Adipocyte (in vitro differentiated cells): Measurements from ENCODE around the gene AMMECR1.
A peak's percentile ranks its signal among the peaks of the same experiment; 100 is the strongest.

ENCODE experiments used
- DNase-seq: peaks from one replicate; pipeline ENCODE4 v3.0.0-alpha.2; 2015; ENCODE audit warnings: low read depth
- H3K27me3 ChIP-seq: replicated peaks from 2 replicates; pipeline ENCODE4 v1.7.0; 2013; ENCODE audit warnings: mild to moderate bottlenecking, low read length, moderate library complexity; ENCODE audit not compliant: control insufficient read depth, insufficient read depth
- H3K36me3 ChIP-seq: 2 replicates; pipeline ENCODE4 v1.7.0; 2013; ENCODE audit warnings: low read length, mild to moderate bottlenecking, moderate library complexity; ENCODE audit not compliant: control insufficient read depth, insufficient read depth, severe bottlenecking
- H3K4me1 ChIP-seq: 2 replicates; pipeline ENCODE4 v1.7.0; 2013; ENCODE audit warnings: mild to moderate bottlenecking, low read length, moderate library complexity; ENCODE audit not compliant: control insufficient read depth, insufficient read depth
- H3K4me3 ChIP-seq: 2 replicates; pipeline ENCODE4 v1.7.0; 2013; ENCODE audit warnings: mild to moderate bottlenecking, low read length, moderate library complexity
- H3K9ac ChIP-seq: 2 replicates; pipeline ENCODE4 v1.7.0; 2013; ENCODE audit warnings: mild to moderate bottlenecking, low read length, moderate library complexity
- H3K9me3 ChIP-seq: 2 replicates; pipeline ENCODE4 v1.7.0; 2013; ENCODE audit warnings: mild to moderate bottlenecking, low read length, moderate library complexity; ENCODE audit not compliant: control insufficient read depth

Gene AMMECR1

DNA sequence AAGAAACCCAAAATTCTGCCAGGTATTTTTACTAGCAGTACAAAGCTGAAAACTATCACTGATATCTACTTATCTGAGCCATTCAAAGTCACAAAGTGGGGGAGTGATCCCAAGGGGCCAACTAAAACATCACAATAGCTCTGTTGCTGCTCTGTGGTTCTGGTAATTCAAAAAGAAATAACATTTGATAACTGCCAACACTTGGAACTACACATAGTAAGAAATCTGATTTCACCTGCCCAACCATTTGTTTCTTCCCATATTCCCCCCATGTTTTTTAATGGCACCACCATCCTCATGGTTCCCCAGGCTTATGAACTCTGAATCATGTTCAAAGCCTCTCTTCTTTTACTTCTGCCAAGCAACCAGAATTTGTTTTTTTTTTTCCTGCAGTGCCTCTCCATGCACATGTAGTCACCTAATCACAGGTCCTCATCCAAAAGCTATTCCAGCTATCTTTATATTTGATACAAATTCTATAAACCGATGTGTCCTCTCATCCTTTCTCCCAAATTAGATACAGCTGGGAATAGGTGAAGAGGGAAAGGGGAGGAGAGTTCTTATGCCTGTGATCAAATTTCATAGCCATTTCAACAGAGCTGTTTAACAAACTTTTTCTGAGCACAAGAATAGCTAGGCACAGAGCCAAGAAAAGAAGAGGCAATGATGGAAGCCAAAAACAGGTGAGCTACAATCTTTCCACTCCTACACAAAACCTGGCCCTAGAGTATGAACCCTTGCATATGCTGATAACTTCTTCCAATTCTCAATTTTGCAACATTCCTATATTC is 7.7 kb downstream of the AMMECR1 start:
- no peaks in the 10 kb centered on the region for H3K9me3 ChIP-seq
- H3K4me1 ChIP-seq = peaks cover 24% of the 10 kb centered on the region
- peak; percentile 25 for DNase-seq
- H3K4me3 ChIP-seq = no peak overlapping the region
- H3K9ac ChIP-seq = no peak overlapping the region
- no peaks in the 10 kb centered on the region for H3K36me3 ChIP-seq
- peaks cover 9% of the 10 kb centered on the region for H3K27me3 ChIP-seq

DNA sequence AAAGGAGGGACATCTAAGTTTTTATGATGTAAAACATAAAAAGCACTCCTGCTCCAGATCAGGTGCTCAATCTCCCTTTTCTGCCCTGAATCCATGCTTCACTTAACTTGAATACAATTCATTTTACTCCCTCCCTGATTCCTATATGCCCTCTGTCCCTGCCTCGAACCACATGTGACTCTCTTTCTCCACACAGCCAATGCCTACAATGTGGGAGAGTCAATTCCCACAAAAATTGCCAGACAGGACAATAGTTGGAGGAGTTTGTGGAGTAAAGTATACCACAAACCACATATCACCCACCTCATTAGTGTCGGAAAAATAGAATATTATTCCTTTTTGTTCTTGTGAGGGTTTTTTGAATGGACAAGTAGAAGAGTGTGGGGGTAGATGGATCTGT is 9.7 kb downstream of the AMMECR1 start:
- H3K36me3 ChIP-seq = no peaks in the 10 kb centered on the region

DNA sequence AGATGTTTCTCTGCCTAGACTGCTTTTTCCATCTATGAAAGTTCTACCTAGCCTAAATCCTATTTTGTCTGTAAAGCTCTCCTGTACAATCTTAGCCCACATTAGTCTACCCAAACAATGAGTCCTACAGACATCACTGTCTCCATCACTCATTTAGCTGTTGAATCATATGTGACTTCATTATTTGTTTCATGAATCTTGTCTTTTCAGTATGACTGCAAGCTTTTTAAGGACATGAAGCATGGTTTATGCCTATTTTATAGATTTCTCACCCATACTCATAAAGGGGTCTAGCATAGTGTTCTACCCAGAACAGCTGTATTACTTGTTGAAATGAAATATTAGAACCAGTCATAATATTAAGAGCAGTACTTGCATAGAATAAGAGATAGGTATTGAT is 13.0 kb downstream of the AMMECR1 start:
- H3K4me3 ChIP-seq = no peak overlapping the region
- H3K36me3 ChIP-seq = no peaks in the 10 kb centered on the region
- peaks cover 3% of the 10 kb centered on the region for H3K4me1 ChIP-seq
- no peaks in the 10 kb centered on the region for H3K9me3 ChIP-seq
- H3K27me3 ChIP-seq = peaks cover 3% of the 10 kb centered on the region
- DNase-seq = no peak
- H3K9ac ChIP-seq = no peak overlapping the region

More for the DNA sequence above, 9.7 kb downstream of the AMMECR1 start:
- peaks cover 19% of the 10 kb centered on the region for H3K4me1 ChIP-seq
- H3K4me3 ChIP-seq = no peak overlapping the region
- no peak overlapping the region for H3K9ac ChIP-seq
- DNase-seq = no peak
- H3K9me3 ChIP-seq = no peaks in the 10 kb centered on the region
- peaks cover 3% of the 10 kb centered on the region for H3K27me3 ChIP-seq

DNA sequence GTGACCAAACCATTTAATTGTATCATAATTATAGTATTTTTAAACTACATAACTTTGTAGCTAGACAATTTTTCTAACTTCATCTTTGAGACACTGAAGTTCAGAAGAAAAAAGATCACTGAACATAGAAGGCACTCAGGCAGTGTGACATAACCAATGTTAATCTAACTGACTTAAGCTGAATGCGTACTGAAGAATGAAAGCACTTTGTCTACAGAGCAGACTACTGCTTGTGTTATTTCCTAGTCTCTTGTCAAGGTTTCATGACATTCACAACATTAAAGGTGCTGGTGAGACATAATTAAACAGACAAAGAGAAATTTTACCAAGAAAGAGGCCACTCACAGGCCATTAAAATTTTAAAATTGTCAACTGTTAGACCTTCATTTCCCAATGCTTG is 13.5 kb downstream of the AMMECR1 start:
- H3K4me3 ChIP-seq = no peak overlapping the region
- H3K27me3 ChIP-seq = peaks cover 3% of the 10 kb centered on the region
- no peaks in the 10 kb centered on the region for H3K4me1 ChIP-seq
- no peaks in the 10 kb centered on the region for H3K36me3 ChIP-seq
- H3K9ac ChIP-seq = no peak overlapping the region
- H3K9me3 ChIP-seq = no peaks in the 10 kb centered on the region
- no peak for DNase-seq

DNA sequence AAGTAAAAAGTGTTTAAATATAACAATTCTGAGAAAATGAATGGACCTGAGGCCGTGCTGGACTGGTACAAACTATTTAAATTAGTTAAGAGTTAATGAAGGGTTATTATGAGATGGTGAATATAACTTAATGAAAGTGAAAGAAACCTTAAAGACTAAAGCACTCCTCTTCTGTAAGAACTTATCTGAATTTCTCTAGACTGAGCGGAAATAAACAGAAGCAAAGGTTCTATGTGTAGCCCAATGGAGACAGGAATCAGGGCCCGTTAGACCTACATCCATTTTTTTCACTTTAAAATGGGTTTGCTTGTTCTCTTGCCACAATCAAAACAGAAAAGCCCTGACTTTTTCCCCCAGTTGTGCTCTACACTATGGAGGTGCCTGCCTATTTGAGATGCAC is 14.9 kb downstream of the AMMECR1 start:
- Histone ChIP-seq H3K9ac (no peak overlapping the region), H3K4me3 (no peak overlapping the region), H3K9me3 (no peaks in the 10 kb centered on the region), H3K36me3 (no peaks in the 10 kb centered on the region), H3K4me1 (no peaks in the 10 kb centered on the region), H3K27me3 (peaks cover 2% of the 10 kb centered on the region)
- no peak for DNase-seq

DNA sequence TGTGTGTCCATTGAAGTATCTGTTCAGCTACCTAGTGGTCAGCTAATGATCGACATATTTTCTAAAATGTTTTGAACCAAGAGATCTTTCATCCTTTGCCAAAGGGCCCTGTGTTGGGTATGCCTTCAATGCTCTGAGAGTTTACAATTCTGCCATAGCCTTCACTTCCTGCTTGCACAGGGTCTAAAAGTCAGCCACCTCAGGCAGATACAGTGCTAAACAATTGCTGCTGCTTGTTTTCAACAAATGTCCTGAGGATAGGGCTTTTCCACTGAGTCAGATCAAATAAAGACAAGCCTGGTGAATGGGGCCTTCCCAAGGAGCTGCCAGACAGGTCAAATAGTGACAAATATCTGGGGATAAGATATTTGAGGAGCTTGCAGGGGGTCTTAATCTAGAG is 16.7 kb downstream of the AMMECR1 start:
- Histone ChIP-seq H3K4me1 (no peaks in the 10 kb centered on the region), H3K4me3 (no peak overlapping the region), H3K9me3 (peaks cover 12% of the 10 kb centered on the region), H3K27me3 (peaks cover 2% of the 10 kb centered on the region), H3K9ac (no peak overlapping the region), H3K36me3 (no peaks in the 10 kb centered on the region)
- no peak for DNase-seq

DNA sequence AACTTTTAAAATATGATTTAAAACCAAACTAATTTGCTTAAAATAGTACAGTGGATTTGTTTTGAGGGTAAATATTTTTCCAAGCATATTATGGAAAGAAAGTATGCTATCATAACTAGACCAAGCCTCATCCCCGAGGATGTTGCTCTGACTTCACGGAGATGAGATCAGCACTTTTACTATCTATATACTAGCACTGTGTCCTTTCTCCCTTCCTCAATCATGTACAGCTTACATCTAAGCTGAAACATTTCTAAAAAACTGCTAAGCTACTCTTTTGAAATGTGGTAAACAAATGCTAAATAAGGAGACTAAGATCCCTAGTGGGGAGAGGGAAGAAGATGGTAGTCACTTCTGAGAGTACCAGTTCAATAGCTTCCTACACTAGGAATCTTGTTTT is 23.8 kb downstream of the AMMECR1 start:
- H3K27me3 ChIP-seq = peaks cover 7% of the 10 kb centered on the region
- H3K9ac ChIP-seq = no peak overlapping the region
- no peak overlapping the region for H3K4me3 ChIP-seq
- no peaks in the 10 kb centered on the region for H3K36me3 ChIP-seq
- peaks cover 20% of the 10 kb centered on the region for H3K9me3 ChIP-seq
- H3K4me1 ChIP-seq = no peaks in the 10 kb centered on the region
- no peak for DNase-seq

DNA sequence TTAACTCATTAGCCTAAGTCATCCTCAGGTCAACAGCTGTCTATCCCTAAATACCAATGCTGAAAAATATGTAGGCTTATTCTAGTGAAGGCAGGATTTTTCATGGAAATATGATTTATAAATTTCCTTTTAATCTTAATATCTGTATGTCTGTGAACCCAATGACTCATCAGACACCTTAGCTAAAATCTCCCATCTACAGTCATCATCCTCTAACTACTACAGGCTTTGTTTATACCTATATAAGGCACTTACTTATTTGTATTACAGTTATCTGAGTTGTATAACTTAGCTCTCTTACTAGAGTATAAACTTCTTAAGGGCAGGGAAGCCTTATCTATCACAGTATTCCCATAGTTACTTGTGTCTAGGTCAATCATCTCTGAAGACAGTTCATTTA is 24.2 kb downstream of the AMMECR1 start:
- Histone ChIP-seq H3K36me3 (no peaks in the 10 kb centered on the region), H3K27me3 (peaks cover 7% of the 10 kb centered on the region), H3K4me3 (no peak overlapping the region), H3K4me1 (no peaks in the 10 kb centered on the region), H3K9me3 (peaks cover 20% of the 10 kb centered on the region), H3K9ac (no peak overlapping the region)
- no peak for DNase-seq

DNA sequence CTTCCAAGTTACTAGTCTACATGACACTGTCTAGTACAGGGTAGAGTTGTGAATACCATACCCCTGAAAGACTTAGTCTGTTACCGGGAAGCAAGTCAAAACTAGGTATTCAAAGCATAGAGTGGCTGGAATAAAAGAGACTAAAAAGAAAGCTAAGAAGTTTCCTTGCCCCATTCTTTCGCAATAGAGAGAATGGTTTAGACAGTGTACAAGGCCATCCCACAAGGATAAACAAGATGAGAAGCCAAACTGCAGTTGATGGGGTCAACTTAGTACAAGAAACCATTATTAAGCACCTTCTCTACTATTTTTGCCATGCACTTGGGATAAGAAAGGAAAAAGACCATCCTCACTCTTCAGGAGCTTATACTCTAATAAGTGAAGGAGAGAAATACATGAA is 30.3 kb downstream of the AMMECR1 start:
- H3K36me3 ChIP-seq = no peaks in the 10 kb centered on the region
- H3K9ac ChIP-seq = no peak overlapping the region

DNA sequence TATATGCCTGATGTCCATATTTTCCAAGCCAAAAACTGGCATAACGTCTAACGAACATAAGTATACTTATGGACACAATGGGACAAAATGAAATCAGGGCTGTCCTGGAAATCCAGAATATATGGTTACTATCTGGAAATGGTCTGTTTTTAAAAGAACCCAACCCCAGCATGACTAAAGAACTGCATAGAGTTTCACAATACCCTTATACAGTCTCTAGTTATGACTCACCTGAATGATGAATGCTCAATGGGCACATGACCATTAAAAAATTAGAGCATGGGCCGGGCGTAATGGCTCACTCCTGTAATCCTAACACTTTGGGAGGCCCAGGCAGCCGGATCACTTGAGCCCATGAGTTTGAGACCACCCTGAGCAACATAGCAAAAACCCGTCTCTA is 31.8 kb downstream of the AMMECR1 start:
- DNase-seq = peak; percentile 81
- no peaks in the 10 kb centered on the region for H3K36me3 ChIP-seq
- H3K9me3 ChIP-seq = no peaks in the 10 kb centered on the region
- peak overlapping the region; percentile 16 for H3K9ac ChIP-seq
- peaks cover 7% of the 10 kb centered on the region for H3K27me3 ChIP-seq
- no peak overlapping the region for H3K4me3 ChIP-seq
- H3K4me1 ChIP-seq = peaks cover 39% of the 10 kb centered on the region

More for the DNA sequence above, 30.3 kb downstream of the AMMECR1 start:
- no peaks in the 10 kb centered on the region for H3K9me3 ChIP-seq
- H3K27me3 ChIP-seq = peaks cover 7% of the 10 kb centered on the region
- no peak overlapping the region for H3K4me3 ChIP-seq
- peak; percentile 51 for DNase-seq
- peaks cover 34% of the 10 kb centered on the region for H3K4me1 ChIP-seq

DNA sequence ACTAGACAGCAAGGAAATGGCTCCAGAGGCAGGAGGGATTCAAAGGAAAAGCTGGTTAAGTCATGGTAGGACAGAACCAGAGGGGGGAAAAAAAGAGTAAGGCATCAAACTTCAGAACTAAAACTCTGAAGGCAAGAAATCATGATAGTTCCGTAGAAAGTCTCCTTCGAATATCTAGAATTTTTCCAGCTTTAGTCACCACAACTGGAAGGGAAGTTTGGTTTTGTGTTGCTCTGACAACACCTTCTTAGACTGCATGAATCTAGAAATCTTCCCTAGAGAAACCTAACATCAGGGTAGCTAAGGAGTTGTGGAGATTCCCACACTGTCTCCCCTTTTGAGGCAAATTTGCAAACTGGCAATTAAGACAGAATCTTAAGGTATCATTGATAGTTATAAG is 33.7 kb downstream of the AMMECR1 start:
- Histone ChIP-seq H3K4me1 (peaks cover 45% of the 10 kb centered on the region), H3K27me3 (peaks cover 7% of the 10 kb centered on the region), H3K36me3 (no peaks in the 10 kb centered on the region), H3K9ac (no peak overlapping the region), H3K4me3 (no peak overlapping the region), H3K9me3 (no peaks in the 10 kb centered on the region)
- DNase-seq = peak; percentile 61

DNA sequence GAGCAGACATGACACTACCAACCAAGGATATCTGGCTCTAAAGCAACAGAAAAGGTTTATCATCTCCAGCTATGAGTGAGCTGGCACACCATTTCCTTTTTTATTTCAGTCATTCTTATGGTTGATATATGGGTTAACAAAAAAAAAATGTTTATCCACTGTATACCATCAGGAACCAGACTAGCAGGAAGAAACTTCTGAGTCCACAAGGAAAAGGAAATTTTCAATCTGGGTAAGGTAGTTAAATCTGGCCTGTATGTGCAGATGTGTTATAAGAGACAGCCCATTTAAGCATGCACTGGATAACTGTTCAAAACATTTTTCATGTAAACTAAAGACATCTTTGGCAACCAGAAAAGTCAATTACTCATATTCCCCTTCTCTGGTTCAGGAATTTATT is 35.0 kb downstream of the AMMECR1 start:
- Histone ChIP-seq H3K4me3 (no peak overlapping the region), H3K27me3 (peaks cover 10% of the 10 kb centered on the region), H3K36me3 (no peaks in the 10 kb centered on the region), H3K4me1 (peaks cover 45% of the 10 kb centered on the region), H3K9ac (no peak overlapping the region), H3K9me3 (no peaks in the 10 kb centered on the region)
- DNase-seq = no peak
